Mesodermal cell (in vitro differentiated cells): ENCODE data around the gene LRRC46. TPM values are rescaled to one million over a fixed set of nuclear protein-coding genes. Genes with fewer than 3 reads are reported as not detected.
A peak's percentile ranks its signal among the peaks of the same experiment; 100 is the strongest.

Experiments
- H3K27ac ChIP-seq: 2 replicates; pipeline ENCODE4 v1.7.0; 2013; ENCODE audit warnings: mild to moderate bottlenecking, low read depth, low read length, moderate library complexity; ENCODE audit not compliant: severe bottlenecking
- H3K36me3 ChIP-seq: 2 replicates; pipeline ENCODE4 v1.7.1; 2013; ENCODE audit warnings: mild to moderate bottlenecking, low read length, moderate library complexity; ENCODE audit not compliant: control insufficient read depth, insufficient read depth
- H3K4me1 ChIP-seq: one replicate; pipeline ENCODE4 v1.7.1; 2013; ENCODE audit warnings: mild to moderate bottlenecking, low read length; ENCODE audit not compliant: insufficient read depth, control insufficient read depth, poor library complexity, severe bottlenecking
- H3K4me3 ChIP-seq: 2 replicates; pipeline ENCODE4 v1.7.0; 2013; ENCODE audit warnings: low read length, control low read depth, mild to moderate bottlenecking; ENCODE audit not compliant: insufficient read depth, poor library complexity, severe bottlenecking; ENCODE audit errors: extremely low read depth
- H3K9me3 ChIP-seq: 2 replicates; pipeline ENCODE4 v1.7.1; 2013; ENCODE audit warnings: mild to moderate bottlenecking, low read length, moderate library complexity; ENCODE audit not compliant: control insufficient read depth
- WGBS, 2 experiments: methylation state at CpG; one replicate each; pipeline ENCODE4 v1.1.5; 2013; ENCODE audit warnings: missing lambda C conversion rate in 2 of 2; ENCODE audit not compliant: insufficient coverage in 2 of 2; 5-methylcytosine and 5-hydroxymethylcytosine counted together
- polyA plus RNA-seq, 2 experiments: library from polyadenylated mRNA; stranded (reverse); fragments of 50-300 nt; gene quantifications; one replicate each; pipeline ENCODE4 v1.2.3, GENCODE V29; 2013

LRRC46 gene
- polyA plus RNA-seq (2013, experiment 1 of 2) = 0.52 TPM
- polyA plus RNA-seq (2013, experiment 2 of 2) = 0.35 TPM

- WGBS, 2 experiments = 0 to 1% methylated on average over 30 to 33 of the region's 42 CpGs
- H3K27ac ChIP-seq = peak within 1 kb of the TSS; percentile 39
- peak within 1 kb of the TSS; percentile 65 for H3K4me3 ChIP-seq
- H3K36me3 ChIP-seq = peaks cover 35% of the 10 kb centered on the region
- peaks cover 12% of the 10 kb centered on the region for H3K4me1 ChIP-seq
- H3K9me3 ChIP-seq = no peaks in the 10 kb centered on the region
These were observed at the start of gene LRRC46, which contains the start of gene MRPL10 for GRCh38 chr17:47831003-47831933. TSS of gene LRRC46 (plus strand) at chr17:47831670. CDS start at chr17:47831990, 320 bp downstream. TSS of gene MRPL10 (minus strand) at chr17:47831541. CDS start at chr17:47831511, 30 bp downstream.

GRCh38 chr17:47785538-47786123, 45.8 kb upstream of the LRRC46 start:
- H3K4me3 ChIP-seq = no peak overlapping the region
- H3K27ac ChIP-seq = no peak overlapping the region
- no peaks in the 10 kb centered on the region for H3K36me3 ChIP-seq
- WGBS, 2 experiments = 30 to 38% methylated on average over 2 to 4 of the region's 5 CpGs
- no peaks in the 10 kb centered on the region for H3K9me3 ChIP-seq
- H3K4me1 ChIP-seq = peaks cover 5% of the 10 kb centered on the region

GRCh38 chr17:47789611-47790561, 41.6 kb upstream of the LRRC46 start:
- H3K27ac ChIP-seq = no peak overlapping the region
- no peaks in the 10 kb centered on the region for H3K36me3 ChIP-seq
- peaks cover 5% of the 10 kb centered on the region for H3K4me1 ChIP-seq
- WGBS, 2 experiments = 1 to 4% methylated on average over 55 to 59 of the region's 70 CpGs
- no peaks in the 10 kb centered on the region for H3K9me3 ChIP-seq
- peak overlapping the region; percentile 33 for H3K4me3 ChIP-seq

GRCh38 chr17:47791025-47791424, 40.4 kb upstream of the LRRC46 start:
- Histone ChIP-seq H3K9me3 (no peaks in the 10 kb centered on the region), H3K4me3 (no peak overlapping the region), H3K27ac (no peak overlapping the region), H3K36me3 (no peaks in the 10 kb centered on the region), H3K4me1 (peaks cover 5% of the 10 kb centered on the region)
- no CpG with 5 or more reads among the region's 3 CpGs for WGBS, 2 experiments

GRCh38 chr17:47792457-47792856, 39.0 kb upstream of the LRRC46 start:
- no peak overlapping the region for H3K4me3 ChIP-seq
- peaks cover 5% of the 10 kb centered on the region for H3K4me1 ChIP-seq
- H3K27ac ChIP-seq = no peak overlapping the region
- no CpG with 5 or more reads among the region's 1 CpG for WGBS, 2 experiments
- H3K36me3 ChIP-seq = no peaks in the 10 kb centered on the region
- H3K9me3 ChIP-seq = no peaks in the 10 kb centered on the region

- no peak overlapping the region for H3K27ac ChIP-seq
- 52 to 73% methylated on average over 2 to 3 of the region's 6 CpGs for WGBS, 2 experiments
- H3K4me1 ChIP-seq = peaks cover 5% of the 10 kb centered on the region
- H3K4me3 ChIP-seq = no peak overlapping the region
- H3K36me3 ChIP-seq = no peaks in the 10 kb centered on the region
- no peaks in the 10 kb centered on the region for H3K9me3 ChIP-seq
These were observed 38.5 kb upstream of the LRRC46 start for GRCh38 chr17:47792979-47793378.

GRCh38 chr17:47797797-47798196, 33.7 kb upstream of the LRRC46 start:
- Histone ChIP-seq H3K4me3 (no peak overlapping the region), H3K27ac (no peak overlapping the region), H3K9me3 (no peaks in the 10 kb centered on the region), H3K36me3 (no peaks in the 10 kb centered on the region), H3K4me1 (no peaks in the 10 kb centered on the region)
- WGBS, 2 experiments = 33 to 54% methylated on average over 1 of the region's 2 CpGs

- no peak overlapping the region for H3K27ac ChIP-seq
- 77 to 90% methylated on average over 8 to 12 of the region's 12 CpGs for WGBS, 2 experiments
These were observed 30.8 kb upstream of the LRRC46 start for GRCh38 chr17:47800686-47801085.

GRCh38 chr17:47801176-47801765, 30.2 kb upstream of the LRRC46 start:
- 50 to 81% methylated on average over 1 to 2 of the region's 4 CpGs for WGBS, 2 experiments

More at GRCh38 chr17:47800686-47801085, 30.8 kb upstream of the LRRC46 start:
- Histone ChIP-seq H3K36me3 (no peaks in the 10 kb centered on the region), H3K4me1 (no peaks in the 10 kb centered on the region), H3K4me3 (no peak overlapping the region), H3K9me3 (no peaks in the 10 kb centered on the region)

GRCh38 chr17:47801906-47802305, 29.6 kb upstream of the LRRC46 start:
- Histone ChIP-seq H3K4me3 (no peak overlapping the region), H3K27ac (no peak overlapping the region), H3K9me3 (no peaks in the 10 kb centered on the region), H3K36me3 (no peaks in the 10 kb centered on the region), H3K4me1 (no peaks in the 10 kb centered on the region)
- 7 to 43% methylated on average over 2 to 5 of the region's 6 CpGs for WGBS, 2 experiments

More at GRCh38 chr17:47801176-47801765, 30.2 kb upstream of the LRRC46 start:
- Histone ChIP-seq H3K27ac (no peak overlapping the region), H3K4me3 (no peak overlapping the region), H3K9me3 (no peaks in the 10 kb centered on the region), H3K36me3 (no peaks in the 10 kb centered on the region), H3K4me1 (no peaks in the 10 kb centered on the region)
